GM23338 (cell line): ENCODE measurements around the gene OTUD5. TPM values are rescaled to one million over a fixed set of nuclear protein-coding genes. Genes with fewer than 3 reads are reported as not detected.

Experiments used
- ATAC-seq: fragments of 200-7000 bp; cut with Tn5 transposase; 3 replicates; pipeline ENCODE4 v1.9.1; 2020
- DNase-seq: peaks from one replicate; pipeline ENCODE4 v3.0.0-alpha.2; 2015; ENCODE audit warnings: low spot score
- H2AFZ ChIP-seq: fragments of 200-600 bp; sonication (generic); 2 replicates; pipeline ENCODE4 v1.8.0; 2016; ENCODE audit warnings: antibody characterized with exemption, mild to moderate bottlenecking, moderate library complexity
- H3F3A ChIP-seq: fragments of 200-600 bp; sonication (generic); replicated peaks from 2 replicates; pipeline ENCODE4 v1.8.0; 2017; ENCODE audit warnings: antibody characterized with exemption, mixed run types, low read depth
- H3K27ac ChIP-seq: fragments of 200-600 bp; sonication (generic); 2 replicates; pipeline ENCODE4 v1.6.1; 2016; ENCODE audit warnings: low read depth
- H3K27me3 ChIP-seq: fragments of 200-600 bp; sonication (generic); 2 replicates; pipeline ENCODE4 v1.8.0; 2016; ENCODE audit warnings: mild to moderate bottlenecking, mixed run types, moderate library complexity; ENCODE audit not compliant: insufficient read depth
- H3K36me3 ChIP-seq: fragments of 200-600 bp; sonication (generic); 2 replicates; pipeline ENCODE4 v1.8.0; 2016; ENCODE audit warnings: mild to moderate bottlenecking; ENCODE audit not compliant: insufficient read depth
- H3K4me1 ChIP-seq: fragments of 200-600 bp; sonication (generic); 2 replicates; pipeline ENCODE4 v1.8.0; 2016; ENCODE audit warnings: mild to moderate bottlenecking, moderate library complexity; ENCODE audit not compliant: insufficient read depth
- H3K4me2 ChIP-seq: fragments of 200-600 bp; sonication (generic); 2 replicates; pipeline ENCODE4 v1.7.1; 2017; ENCODE audit warnings: mixed run types
- H3K4me3 ChIP-seq: fragments of 200-600 bp; sonication (generic); 2 replicates; pipeline ENCODE4 v1.6.1; 2016; ENCODE audit warnings: mixed run types
- H3K79me2 ChIP-seq: fragments of 200-600 bp; sonication (generic); replicated peaks from 2 replicates; pipeline ENCODE4 v1.8.0; 2017; ENCODE audit warnings: mild to moderate bottlenecking; ENCODE audit not compliant: insufficient read depth
- H3K9me2 ChIP-seq: fragments of 200-600 bp; sonication (generic); 2 replicates; pipeline ENCODE4 v1.8.0; 2017; ENCODE audit not compliant: insufficient read depth
- H4K20me1 ChIP-seq: fragments of 200-600 bp; sonication (generic); replicated peaks from 2 replicates; pipeline ENCODE4 v1.8.0; 2017; ENCODE audit warnings: mild to moderate bottlenecking; ENCODE audit not compliant: insufficient read depth
- H3K27ac Mint-ChIP-seq: 2 replicates; pipeline ENCODE4 v1.8.0; 2020; ENCODE audit warnings: inconsistent platforms, mild to moderate bottlenecking, moderate library complexity, mixed read lengths
- H3K27me3 Mint-ChIP-seq: 3 replicates; pipeline ENCODE4 v1.8.0; 2022; ENCODE audit warnings: low read depth, mild to moderate bottlenecking, moderate library complexity, mixed read lengths, inconsistent platforms; ENCODE audit not compliant: insufficient read depth, poor library complexity
- H3K36me3 Mint-ChIP-seq: 3 replicates; pipeline ENCODE4 v1.8.0; 2021; ENCODE audit warnings: low read depth, mild to moderate bottlenecking, inconsistent platforms, moderate library complexity, mixed read lengths
- H3K4me1 Mint-ChIP-seq: 3 replicates; pipeline ENCODE4 v1.8.0; 2020; ENCODE audit warnings: mild to moderate bottlenecking, inconsistent platforms, mixed read lengths
- H3K4me3 Mint-ChIP-seq: 3 replicates; pipeline ENCODE4 v1.8.0; 2021; ENCODE audit warnings: moderate library complexity, mild to moderate bottlenecking, inconsistent platforms, mixed read lengths
- H3K9me3 Mint-ChIP-seq: 3 replicates; pipeline ENCODE4 v1.8.0; 2020; ENCODE audit warnings: moderate library complexity, mild to moderate bottlenecking, inconsistent platforms, mixed read lengths
- CREB1 ChIP-seq: fragments of 250-450 bp; sonication (Bioruptor Pico); IDR thresholded peaks from 2 replicates; pipeline ENCODE4 v1.5.0; 2020; ENCODE audit warnings: low read depth, mild to moderate bottlenecking, moderate library complexity
- CTCF ChIP-seq, 2 experiments: fragments of 200-600 bp in 1 of 2; sonication (generic) in 1 of 2; conservative IDR thresholded peaks; 2 replicates each; pipeline versions ENCODE4 v1.5.1 to v1.6.1; 2016 to 2017; ENCODE audit warnings: antibody characterized with exemption in 2 of 2, low read depth in 2 of 2, mild to moderate bottlenecking in 2 of 2, moderate library complexity in 1 of 2
- ETS1 ChIP-seq: IDR thresholded peaks from 2 replicates; pipeline ENCODE4 v1.6.1; 2016; ENCODE audit warnings: antibody characterized with exemption
- EZH2 ChIP-seq: fragments of 200-600 bp; sonication (generic); IDR thresholded peaks from one replicate; pipeline ENCODE4 v1.8.0; 2017; ENCODE audit warnings: antibody characterized with exemption, mild to moderate bottlenecking, low read depth; ENCODE audit not compliant: unreplicated experiment
- JUNB ChIP-seq: IDR thresholded peaks from one replicate; pipeline ENCODE4 v1.6.1; 2016; ENCODE audit warnings: antibody characterized with exemption; ENCODE audit not compliant: unreplicated experiment
- NANOG ChIP-seq: IDR thresholded peaks from 2 replicates; pipeline ENCODE4 v1.6.1; 2016; ENCODE audit warnings: antibody characterized with exemption, borderline replicate concordance
- POLR2AphosphoS5 ChIP-seq: IDR thresholded peaks from 2 replicates; pipeline ENCODE4 v1.6.1; 2016; ENCODE audit warnings: antibody characterized with exemption, low read depth
- STAT1 ChIP-seq: IDR thresholded peaks from one replicate; pipeline ENCODE4 v1.6.1; 2016; ENCODE audit warnings: antibody characterized with exemption; ENCODE audit not compliant: unreplicated experiment
- ZNF114 ChIP-seq: fragments of 250-450 bp; sonication (Bioruptor Pico); IDR thresholded peaks from 2 replicates; pipeline ENCODE4 v1.5.0; 2020; ENCODE audit warnings: mild to moderate bottlenecking, moderate library complexity
- ZNF331 ChIP-seq: fragments of 250-450 bp; sonication (Bioruptor Pico); IDR thresholded peaks from 2 replicates; pipeline ENCODE4 v1.5.0; 2020; ENCODE audit warnings: low read depth, mild to moderate bottlenecking, moderate library complexity
- polyA plus RNA-seq: library from polyadenylated mRNA; unstranded; fragments of >200 nt; fragmentation: Nextera tagmentation; extraction: Ambion mirVana; gene quantifications from 2 replicates; pipeline ENCODE4 v1.2.1, GENCODE V29; 2016
- total RNA-seq: library from RNA; depleted of rRNA; stranded (reverse); fragments of >200 nt; shearing (Covaris generic); gene quantifications from 2 replicates; pipeline ENCODE4 v1.2.3, GENCODE V29; 2014

The OTUD5 gene
- total and polyA plus RNA-seq, 2 experiments from 2014 or later: 23.5 to 56.5 TPM

GRCh38 chrX:48937054-48937907, 20.1 kb downstream of the OTUD5 start:
- Histone ChIP-seq H3K4me1 (peaks cover 4% of the 10 kb centered on the region; the same call in 1 of the 2 replicates), H3K27me3 (no peaks in the 10 kb centered on the region), H3K36me3 (no peaks in the 10 kb centered on the region), H3K4me2 (peak overlapping the region; percentile 63), H3K27ac (peak overlapping the region; percentile 86), H3F3A (no peaks in the 10 kb centered on the region), H3K4me3 (peak overlapping the region; percentile 38; the same call in 1 of the 2 replicates), H2AFZ (no peak overlapping the region), H4K20me1 (no peaks in the 10 kb centered on the region), H3K9me2 (no peaks in the 10 kb centered on the region), H3K79me2 (peaks cover 39% of the 10 kb centered on the region)
- Mint-ChIP-seq H3K27ac (peak overlapping the region; percentile 84), H3K4me3 (peak overlapping the region; percentile 51), H3K27me3 (peaks cover 13% of the 10 kb centered on the region), H3K4me1 (peaks cover 40% of the 10 kb centered on the region), H3K9me3 (no peaks in the 10 kb centered on the region), H3K36me3 (peaks cover 52% of the 10 kb centered on the region)
- peak; percentile 56 for DNase-seq
- peak; percentile 82 for ATAC-seq
- TF ChIP-seq ETS1 (no peak), CTCF (conservative IDR thresholded peaks at IDR 0.05; ENCODE audit: low read depth in 2 of 2) (peak; percentile 58 to 80)

DNA sequence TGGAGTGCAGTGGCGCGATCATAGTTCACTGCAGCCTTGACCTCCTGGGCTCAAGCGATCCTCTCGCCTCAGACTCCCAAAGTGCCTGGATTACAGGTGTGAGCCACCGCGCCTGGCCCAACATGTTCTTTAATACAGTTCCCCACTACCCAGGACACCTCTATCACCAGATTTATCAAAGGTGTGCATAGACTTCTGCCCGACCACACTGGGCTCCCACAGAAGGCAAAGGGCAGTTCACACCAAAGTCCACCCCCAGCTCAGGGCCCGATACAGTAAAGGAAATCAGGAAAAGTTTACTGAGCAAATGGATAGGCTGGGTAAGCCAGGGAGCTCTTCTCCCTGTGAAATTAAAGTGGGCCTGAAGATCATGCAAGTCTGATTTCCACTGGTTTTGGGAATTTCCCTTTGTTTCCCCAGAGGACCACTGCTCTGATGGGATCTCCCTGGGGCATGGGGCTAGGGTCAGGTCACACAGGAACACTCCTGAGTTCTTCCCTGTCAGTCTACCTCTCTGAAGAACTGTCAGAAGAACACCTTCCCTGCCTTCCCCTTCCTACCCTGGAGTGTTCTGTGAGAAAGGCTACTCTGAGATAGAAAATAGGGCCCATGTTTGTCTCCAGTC, 20.9 kb downstream of the OTUD5 start:
- H3K27ac Mint-ChIP-seq: peak overlapping the region; percentile 83
- no peaks in the 10 kb centered on the region for H3K36me3 ChIP-seq
- H3K9me3 Mint-ChIP-seq: no peaks in the 10 kb centered on the region
- peaks cover 39% of the 10 kb centered on the region for H3K79me2 ChIP-seq
- peaks cover 32% of the 10 kb centered on the region for H3K4me1 Mint-ChIP-seq
- H3K4me3 Mint-ChIP-seq: peak overlapping the region; percentile 43; the same call in 1 of the 3 replicates
- H3K36me3 Mint-ChIP-seq: peaks cover 45% of the 10 kb centered on the region
- no peaks in the 10 kb centered on the region for H3K27me3 ChIP-seq
- DNase-seq (no peak), ATAC-seq (no peak)
- no peak overlapping the region for H2AFZ ChIP-seq
- H3K4me3 ChIP-seq: peak overlapping the region; percentile 38; the same call in 1 of the 2 replicates
- H3K27me3 Mint-ChIP-seq: peaks cover 13% of the 10 kb centered on the region
- peak overlapping the region; percentile 86 for H3K27ac ChIP-seq
- peaks cover 4% of the 10 kb centered on the region; the same call in 1 of the 2 replicates for H3K4me1 ChIP-seq
- peak overlapping the region; percentile 63 for H3K4me2 ChIP-seq
- H3F3A ChIP-seq: no peaks in the 10 kb centered on the region
- no peaks in the 10 kb centered on the region for H4K20me1 ChIP-seq
- no peaks in the 10 kb centered on the region for H3K9me2 ChIP-seq
- no peak for TF ChIP-seq STAT1
- no peak for TF ChIP-seq ETS1
- no peak for TF ChIP-seq ZNF331 (CRISPR knock-in tag)
- TF ChIP-seq NANOG: no peak
- no peak for TF ChIP-seq EZH2
- TF ChIP-seq CREB1 (CRISPR knock-in tag): no peak
- no peak for TF ChIP-seq JUNB
- no peak for TF ChIP-seq POLR2AphosphoS5
- TF ChIP-seq CTCF (conservative IDR thresholded peaks at IDR 0.05; ENCODE audit: low read depth in 2 of 2): no peak
- TF ChIP-seq ZNF114: no peak
